NCI-H2171 treated with DMSO at 0.1 percent for 48 hours (cell line): ENCODE results near the gene TRIM15.
"Not testable (repeated sequence)": the region's sequence is repeated elsewhere in the genome, so short reads cannot be mapped to it uniquely, and the experiment has no call there.

ENCODE experiments used
- DNase-seq: peaks from one replicate; lab custom pipeline; 2025; lab: John Stamatoyannopoulos, UW

Gene TRIM15

GRCh38 chr6:30162265-30163089, 869 bp upstream of the TRIM15 start:
- DNase-seq, result no peak

GRCh38 chr6:30163918-30164654, 740 bp downstream of the TRIM15 start:
- no peak for DNase-seq

- no peak for DNase-seq
These were observed 1.4 kb downstream of the TRIM15 start for GRCh38 chr6:30164714-30165113.

GRCh38 chr6:30165238-30165637, 1.9 kb downstream of the TRIM15 start:
- not testable (repeated sequence) for DNase-seq

- DNase-seq, result no peak
These were observed 3.8 kb downstream of the TRIM15 start for GRCh38 chr6:30167101-30167500.

- DNase-seq, result no peak
These were observed 5.4 kb downstream of the TRIM15 start for GRCh38 chr6:30168741-30169140.

- peak; percentile 29 for DNase-seq
These were observed 6.6 kb downstream of the TRIM15 start for GRCh38 chr6:30169658-30170614.

- DNase-seq, result no peak
These were observed 8.5 kb downstream of the TRIM15 start for GRCh38 chr6:30171677-30172471.

GRCh38 chr6:30172681-30173080, 9.3 kb downstream of the TRIM15 start:
- no peak for DNase-seq

- DNase-seq, result peak; percentile 8
These were observed 12.4 kb downstream of the TRIM15 start for GRCh38 chr6:30175765-30176164.

GRCh38 chr6:30178837-30179236, 15.5 kb downstream of the TRIM15 start:
- DNase-seq, result no peak

GRCh38 chr6:30180145-30180544, 16.8 kb downstream of the TRIM15 start:
- DNase-seq, result no peak

GRCh38 chr6:30184417-30185031, 21.2 kb downstream of the TRIM15 start:
- DNase-seq, result no peak

GRCh38 chr6:30185846-30186484, 22.6 kb downstream of the TRIM15 start:
- DNase-seq, result no peak

- DNase-seq, result no peak
These were observed 25.2 kb downstream of the TRIM15 start for GRCh38 chr6:30188541-30188940.

GRCh38 chr6:30192076-30192475, 28.7 kb downstream of the TRIM15 start:
- DNase-seq, result no peak

- DNase-seq, result no peak
These were observed 31.7 kb downstream of the TRIM15 start for GRCh38 chr6:30194797-30195690.

GRCh38 chr6:30195951-30196350, 32.6 kb downstream of the TRIM15 start:
- DNase-seq, result no peak

- no peak for DNase-seq
These were observed 33.0 kb downstream of the TRIM15 start for GRCh38 chr6:30196376-30196775.
